AG08396 (cell line): ENCODE data around the gene GRB2.
A peak's percentile ranks its signal among the peaks of the same experiment; 100 is the strongest.
"Not testable (repeated sequence)": the region's sequence is repeated elsewhere in the genome, so short reads cannot be mapped to it uniquely, and the experiment has no call there.

Experiments
- DNase-seq: peaks from one replicate; pipeline ENCODE4 v3.0.0; 2012; ENCODE audit warnings: low spot score, mixed read lengths

GRB2 gene

GRCh38 chr17:75285123-75285522 lies 120.4 kb downstream of the GRB2 start:
- no peak for DNase-seq

- DNase-seq: not testable (repeated sequence)
These were observed 125.3 kb downstream of the GRB2 start for GRCh38 chr17:75280189-75280588.

- DNase-seq: peak; percentile 64
These were observed 127.8 kb downstream of the GRB2 start for GRCh38 chr17:75277664-75278071.

GRCh38 chr17:75273977-75274708 lies 131.3 kb downstream of the GRB2 start:
- peak; percentile 73 for DNase-seq

GRCh38 chr17:75272848-75273184 lies 132.7 kb downstream of the GRB2 start:
- no peak for DNase-seq

GRCh38 chr17:75271955-75272847 lies 133.3 kb downstream of the GRB2 start:
- peak; percentile 83 for DNase-seq

GRCh38 chr17:75271233-75271954 lies 134.1 kb downstream of the GRB2 start:
- peak; percentile 98 for DNase-seq

- no peak for DNase-seq
These were observed 134.6 kb downstream of the GRB2 start, which contains the start of gene MIF4GD for GRCh38 chr17:75270966-75271232. MIF4GD (minus strand) TSS chr17:75271231; CDS start chr17:75270195, 1,036 bp downstream.

- peak; percentile 83 for DNase-seq
These were observed 135.1 kb downstream of the GRB2 start for GRCh38 chr17:75270218-75270965.

- no peak for DNase-seq
These were observed 135.6 kb downstream of the GRB2 start for GRCh38 chr17:75269844-75270217.
